Measurements from ENCODE around the gene CYLD. TPM values are rescaled to one million over a fixed set of nuclear protein-coding genes. Genes with fewer than 3 reads are reported as not detected.
A peak's percentile ranks its signal among the peaks of the same experiment; 100 is the strongest.

The CYLD gene
- polyA plus RNA-seq, 3 donors: 18.2 to 25.1 (median 23.0) TPM

- peak; percentile 84 to 98 (median 90) for DNase-seq (ENCODE audit: extremely low read depth in 1 of 11, low read depth in 9 of 11, low spot score in 4 of 11)
These were observed 64.5 kb downstream of the CYLD start for GRCh38 chr16:50806099-50807062.

GRCh38 chr16:50808929-50809538 is 67.1 kb downstream of the CYLD start:
- no peak for DNase-seq (ENCODE audit: extremely low read depth in 1 of 11, low read depth in 9 of 11, low spot score in 4 of 11)

GRCh38 chr16:50809561-50809960 is 67.7 kb downstream of the CYLD start:
- DNase-seq (ENCODE audit: extremely low read depth in 1 of 11, low read depth in 9 of 11, low spot score in 4 of 11): no peak

- no peak for DNase-seq (ENCODE audit: extremely low read depth in 1 of 11, low read depth in 9 of 11, low spot score in 4 of 11)
These were observed 68.5 kb downstream of the CYLD start for GRCh38 chr16:50810241-50810965.

GRCh38 chr16:50812046-50812445 is 70.2 kb downstream of the CYLD start:
- DNase-seq (ENCODE audit: extremely low read depth in 1 of 11, low read depth in 9 of 11, low spot score in 4 of 11): no peak

- DNase-seq (ENCODE audit: extremely low read depth in 1 of 11, low read depth in 9 of 11, low spot score in 4 of 11): no peak
These were observed 71.1 kb downstream of the CYLD start for GRCh38 chr16:50812876-50813466.

GRCh38 chr16:50814052-50814451 is 72.2 kb downstream of the CYLD start:
- no peak for DNase-seq (ENCODE audit: extremely low read depth in 1 of 11, low read depth in 9 of 11, low spot score in 4 of 11)

GRCh38 chr16:50814541-50814940 is 72.7 kb downstream of the CYLD start:
- no peak for DNase-seq (ENCODE audit: extremely low read depth in 1 of 11, low read depth in 9 of 11, low spot score in 4 of 11)

GRCh38 chr16:50815382-50815781 is 73.5 kb downstream of the CYLD start:
- DNase-seq (ENCODE audit: extremely low read depth in 1 of 11, low read depth in 9 of 11, low spot score in 4 of 11): no peak

GRCh38 chr16:50816901-50817555 is 75.1 kb downstream of the CYLD start:
- DNase-seq (ENCODE audit: extremely low read depth in 1 of 11, low read depth in 9 of 11, low spot score in 4 of 11): no peak

- no peak for DNase-seq (ENCODE audit: extremely low read depth in 1 of 11, low read depth in 9 of 11, low spot score in 4 of 11)
These were observed 76.5 kb downstream of the CYLD start for GRCh38 chr16:50818380-50818779.

- DNase-seq (ENCODE audit: extremely low read depth in 1 of 11, low read depth in 9 of 11, low spot score in 4 of 11): no peak
These were observed 77.8 kb downstream of the CYLD start for GRCh38 chr16:50819706-50820105.

GRCh38 chr16:50820225-50820624 is 78.3 kb downstream of the CYLD start:
- DNase-seq (ENCODE audit: extremely low read depth in 1 of 11, low read depth in 9 of 11, low spot score in 4 of 11): no peak

GRCh38 chr16:50821586-50821985 is 79.7 kb downstream of the CYLD start:
- no peak for DNase-seq (ENCODE audit: extremely low read depth in 1 of 11, low read depth in 9 of 11, low spot score in 4 of 11)

- no peak for DNase-seq (ENCODE audit: extremely low read depth in 1 of 11, low read depth in 9 of 11, low spot score in 4 of 11)
These were observed 80.8 kb downstream of the CYLD start for GRCh38 chr16:50822671-50823070.

GRCh38 chr16:50826797-50827316 is 85.0 kb downstream of the CYLD start:
- no peak for DNase-seq (ENCODE audit: extremely low read depth in 1 of 11, low read depth in 9 of 11, low spot score in 4 of 11)

GRCh38 chr16:50828164-50828702 is 86.3 kb downstream of the CYLD start:
- DNase-seq (ENCODE audit: extremely low read depth in 1 of 11, low read depth in 9 of 11, low spot score in 4 of 11): no peak

- no peak for DNase-seq (ENCODE audit: extremely low read depth in 1 of 11, low read depth in 9 of 11, low spot score in 4 of 11)
These were observed 88.8 kb downstream of the CYLD start for GRCh38 chr16:50830698-50831097.

Data from renal cortex interstitium (tissue), 11 donors.